Measurements from ENCODE around the gene PARM1.

PARM1 gene

GRCh38 chr4:74942251-74942917, 9.5 kb downstream of the PARM1 start:
- no peak for DNase-seq (ENCODE audit: low read depth)

- no peak for DNase-seq (ENCODE audit: low read depth)
These were observed 10.0 kb downstream of the PARM1 start for GRCh38 chr4:74942918-74943253.

DNA sequence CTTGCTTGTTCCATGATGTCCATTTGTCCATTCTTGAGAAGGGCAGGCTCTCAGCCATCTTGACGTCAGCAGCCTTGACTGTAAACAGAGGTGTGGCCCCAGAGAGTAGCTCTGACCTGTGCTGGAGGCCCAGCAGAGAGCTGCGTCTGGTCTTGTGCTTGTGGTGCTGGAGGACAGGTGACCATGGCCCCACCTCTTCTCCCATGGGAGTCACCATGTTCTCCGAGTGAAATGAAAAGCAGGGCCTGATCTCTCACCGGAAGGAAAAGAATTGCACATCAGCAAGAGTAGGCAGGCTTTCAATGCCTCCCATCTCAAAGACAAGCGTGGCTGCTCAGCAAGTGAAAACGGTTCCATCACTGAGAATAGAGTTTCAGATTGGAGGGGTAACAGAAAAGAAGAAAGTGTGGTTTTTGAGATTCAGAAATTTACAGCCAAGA, 11.5 kb downstream of the PARM1 start:
- no peak for DNase-seq (ENCODE audit: low read depth)

- DNase-seq (ENCODE audit: low read depth) = no peak
These were observed 13.3 kb downstream of the PARM1 start for GRCh38 chr4:74946196-74946595.

GRCh38 chr4:74947798-74948197, 14.9 kb downstream of the PARM1 start:
- DNase-seq (ENCODE audit: low read depth) = no peak

DNA sequence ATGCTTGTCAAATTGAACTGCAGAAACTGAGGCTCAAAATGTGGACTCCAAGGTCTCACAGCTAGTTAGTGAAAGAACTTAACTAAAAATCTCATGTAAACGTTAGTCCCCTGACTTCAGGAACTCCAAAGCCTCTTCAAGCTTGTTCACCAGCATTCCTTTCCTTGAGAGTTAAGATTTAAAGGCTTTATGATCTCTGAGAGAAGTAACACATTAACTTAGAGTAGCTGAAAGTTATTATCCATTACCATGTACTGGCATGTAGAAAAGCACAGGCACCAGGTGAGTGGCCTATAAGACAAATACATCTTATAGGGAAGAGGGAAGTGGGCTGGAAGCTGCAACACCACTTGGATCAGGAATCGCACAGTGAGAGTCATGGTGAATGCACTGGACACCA, 15.3 kb downstream of the PARM1 start:
- no peak for DNase-seq (ENCODE audit: low read depth)

- no peak for DNase-seq (ENCODE audit: low read depth)
These were observed 17.3 kb downstream of the PARM1 start for GRCh38 chr4:74950200-74950599.

- no peak for DNase-seq (ENCODE audit: low read depth)
These were observed 18.0 kb downstream of the PARM1 start for GRCh38 chr4:74950882-74951281.

- DNase-seq (ENCODE audit: low read depth) = no peak
These were observed 20.7 kb downstream of the PARM1 start for GRCh38 chr4:74953647-74954046.

DNA sequence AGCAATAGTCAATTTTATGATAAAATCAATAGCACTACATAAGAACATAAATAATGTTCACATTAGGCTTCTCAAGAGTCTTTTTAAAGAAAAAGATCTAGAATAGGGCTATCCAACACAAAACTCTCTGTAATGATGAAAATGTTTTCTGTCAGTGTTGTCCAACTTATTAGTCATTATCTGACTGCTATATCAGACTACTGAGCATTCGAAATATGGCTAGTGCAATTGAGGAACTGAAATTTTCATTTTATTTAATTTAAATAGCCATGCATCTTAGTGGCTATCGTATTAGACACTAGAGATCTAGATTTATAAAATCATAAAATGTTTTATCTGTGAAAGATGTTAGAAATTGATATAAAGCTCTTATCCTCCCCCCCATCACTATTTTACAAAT, 26.0 kb downstream of the PARM1 start:
- DNase-seq (ENCODE audit: low read depth) = no peak

DNA sequence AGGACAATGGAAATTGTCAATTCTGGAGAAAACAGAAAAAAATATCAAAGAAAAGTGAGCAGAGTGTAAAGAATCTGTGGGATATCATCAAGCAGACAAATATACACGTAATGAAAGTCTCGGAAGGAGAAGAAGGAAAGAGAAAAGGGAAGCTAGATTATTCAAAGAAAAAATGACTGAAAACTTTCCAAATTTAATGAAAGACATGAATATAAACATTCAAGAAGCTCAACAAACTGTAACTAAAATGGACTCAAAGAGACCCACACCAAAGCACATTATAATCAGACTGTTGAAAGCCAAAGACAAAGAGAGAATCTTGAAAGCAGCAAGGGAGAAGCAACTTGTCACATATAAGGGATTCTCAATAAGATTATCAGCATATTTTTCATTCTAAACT, 28.3 kb downstream of the PARM1 start:
- DNase-seq (ENCODE audit: low read depth) = no peak

DNA sequence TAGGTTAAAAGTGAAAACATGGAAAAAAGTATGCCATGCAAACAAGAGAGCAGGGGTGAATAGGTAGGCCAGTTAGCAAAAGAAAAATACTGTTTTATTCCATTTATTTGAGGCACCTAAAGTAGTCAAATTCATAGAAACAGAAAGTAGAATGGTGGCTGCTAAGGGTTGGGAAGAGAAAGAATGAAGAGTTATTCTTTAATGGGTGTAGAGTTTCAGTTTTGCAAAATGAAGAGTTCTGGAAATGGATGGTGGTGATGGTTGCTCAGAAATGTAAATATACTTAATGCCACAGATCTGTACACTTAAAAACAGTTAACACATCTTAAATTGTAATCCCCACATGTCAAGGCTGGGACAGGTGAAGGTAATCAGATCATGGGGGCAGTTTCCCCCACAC, 29.7 kb downstream of the PARM1 start:
- no peak for DNase-seq (ENCODE audit: low read depth)

- DNase-seq (ENCODE audit: low read depth) = no peak
These were observed 31.4 kb downstream of the PARM1 start for GRCh38 chr4:74964311-74964710.

- DNase-seq (ENCODE audit: low read depth) = no peak
These were observed 34.4 kb downstream of the PARM1 start for GRCh38 chr4:74967324-74967723.

DNA sequence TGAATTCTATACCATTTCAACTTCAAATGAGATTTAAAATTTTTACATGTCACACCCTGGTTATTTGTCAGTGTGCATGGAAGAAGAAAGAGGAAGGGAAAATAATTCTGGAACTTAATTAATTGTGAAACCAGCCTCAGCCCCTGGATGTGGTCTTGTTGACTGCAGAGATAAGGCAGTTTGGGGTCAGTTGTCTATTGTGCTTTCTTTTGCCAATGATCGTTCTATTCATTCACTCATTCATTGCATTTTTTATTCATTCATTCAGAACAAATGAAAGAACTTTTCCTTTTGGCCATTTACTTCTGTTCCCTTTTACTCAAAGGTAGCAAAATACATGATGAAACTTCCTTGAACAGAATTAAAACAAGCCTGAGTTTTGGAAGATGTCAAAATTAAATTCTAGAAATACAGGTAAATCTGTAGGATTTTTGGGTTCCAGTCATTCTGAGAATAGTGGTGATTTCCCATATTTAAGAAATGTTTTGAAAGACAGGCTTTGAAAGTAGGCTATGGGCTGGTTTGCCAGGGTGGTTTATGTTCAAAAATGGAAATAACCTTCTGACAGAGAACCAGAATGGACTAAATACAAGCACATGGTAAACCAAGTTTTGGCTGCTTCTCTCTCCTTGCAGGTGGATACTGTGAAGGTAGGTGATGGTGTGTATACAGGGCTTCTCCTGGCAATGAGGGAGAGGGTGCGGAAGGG, 35.7 kb downstream of the PARM1 start:
- no peak for DNase-seq (ENCODE audit: low read depth)

DNA sequence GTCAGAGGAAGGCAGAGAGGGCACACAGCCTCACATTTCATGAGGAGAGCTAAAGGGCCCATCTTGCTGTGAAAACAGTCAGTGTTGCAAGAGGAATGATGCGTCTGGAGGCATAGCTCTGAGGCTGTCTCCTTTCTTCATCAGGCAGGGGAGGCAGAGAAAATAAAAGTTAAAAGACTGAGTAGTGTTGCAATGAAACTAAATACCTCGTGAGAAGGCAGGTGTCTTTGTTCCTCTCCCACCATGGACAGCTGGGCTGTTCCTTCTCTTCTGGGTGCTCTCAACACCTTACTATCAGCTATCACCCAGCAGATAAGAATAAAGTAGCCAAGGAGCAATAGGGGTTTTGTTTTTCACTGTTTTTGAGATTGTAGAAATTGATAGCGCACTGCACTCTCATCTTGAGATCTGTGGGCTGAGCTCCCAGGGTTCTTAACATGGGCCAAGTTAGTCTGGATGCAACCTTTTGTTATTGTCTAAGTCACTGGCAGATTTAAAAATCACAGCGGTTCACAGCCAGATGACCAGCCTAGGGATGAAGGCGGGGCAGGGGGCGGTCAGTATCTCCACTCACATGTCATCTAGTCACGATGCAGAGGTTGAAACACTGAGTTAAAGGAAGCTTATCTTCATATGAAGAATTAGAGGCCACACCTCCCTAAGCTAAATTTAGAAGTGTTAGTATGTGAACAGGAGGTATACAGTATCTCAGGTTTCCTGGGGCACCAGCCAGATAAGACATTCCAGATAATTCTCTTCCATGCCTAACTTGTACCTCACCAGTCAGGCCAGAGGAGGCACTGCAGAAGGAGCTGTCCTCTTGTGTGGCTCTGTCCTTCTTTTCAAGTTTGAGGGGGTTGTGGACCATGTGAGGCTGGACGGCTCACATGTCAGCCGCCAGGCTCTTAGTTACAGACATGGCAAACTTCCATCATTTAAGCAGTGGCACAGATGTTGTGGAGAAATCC, 36.9 kb downstream of the PARM1 start:
- DNase-seq (ENCODE audit: low read depth) = no peak

GRCh38 chr4:74970577-74970976, 37.7 kb downstream of the PARM1 start:
- no peak for DNase-seq (ENCODE audit: low read depth)

- no peak for DNase-seq (ENCODE audit: low read depth)
These were observed 38.9 kb downstream of the PARM1 start for GRCh38 chr4:74971862-74972261.

DNA sequence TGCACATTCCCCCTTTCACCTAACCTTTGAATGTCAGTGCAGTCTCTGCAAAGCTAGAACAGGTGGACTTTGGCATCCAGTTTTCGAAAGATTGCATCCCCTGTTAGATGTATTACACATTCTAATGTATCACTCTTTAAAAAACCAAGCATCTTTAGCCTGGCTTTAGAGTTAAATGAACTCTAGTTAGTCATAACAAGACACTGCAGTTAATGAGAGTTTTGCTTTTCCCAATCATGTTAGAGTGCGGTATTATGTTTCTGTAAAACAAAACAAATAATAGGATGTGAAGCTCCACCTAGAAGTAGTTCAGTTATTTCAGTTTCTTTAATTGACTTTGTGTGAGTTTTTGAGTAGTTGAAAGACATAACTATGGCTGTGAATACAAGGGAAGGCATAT, 42.2 kb downstream of the PARM1 start:
- no peak for DNase-seq (ENCODE audit: low read depth)

- DNase-seq (ENCODE audit: low read depth) = no peak
These were observed 43.2 kb downstream of the PARM1 start for GRCh38 chr4:74975848-74976824.

DNA sequence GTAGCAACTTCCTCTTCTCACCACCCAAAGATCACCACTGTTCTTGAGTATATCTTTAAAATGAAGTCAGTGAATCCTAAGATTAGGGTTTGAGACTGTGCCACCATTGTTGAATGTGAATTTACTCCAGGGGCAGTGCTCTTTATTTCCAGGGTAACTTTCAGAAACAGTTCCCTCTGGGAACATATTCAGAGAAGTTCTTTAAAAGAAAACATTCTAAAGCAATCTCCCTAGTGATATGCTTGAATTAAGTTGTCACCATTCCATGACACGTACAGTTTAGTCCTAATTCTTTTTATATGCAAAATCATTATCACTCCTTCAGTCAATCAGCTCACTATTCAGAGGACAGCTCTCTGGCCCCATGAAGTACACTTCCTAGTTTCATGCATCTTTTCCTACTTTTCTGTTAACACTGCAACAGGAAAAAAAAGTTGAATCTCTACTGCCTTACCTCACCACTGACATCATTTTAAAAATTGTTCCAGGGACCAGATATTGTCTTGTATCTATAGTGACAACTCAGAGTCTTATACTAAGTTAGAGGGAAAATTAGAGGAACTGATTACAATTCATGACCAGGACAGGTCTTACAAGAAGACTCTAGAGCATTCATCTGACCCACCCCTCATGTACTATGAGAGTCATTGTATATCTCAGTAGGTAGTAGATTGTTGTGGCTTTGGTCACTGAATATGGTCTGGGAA, 49.8 kb downstream of the PARM1 start:
- no peak for DNase-seq (ENCODE audit: low read depth)
